Epithelial cell of prostate (primary cell): ENCODE measurements around the gene CCNT2.
"Not testable (repeated sequence)": the region's sequence is repeated elsewhere in the genome, so short reads cannot be mapped to it uniquely, and the experiment has no call there.

Source experiments
- DNase-seq: peaks from one replicate; pipeline ENCODE4 v3.0.0-alpha.2; 2011; ENCODE audit warnings: low read depth, low spot score
- H3K27ac ChIP-seq: fragments of 450-650 bp; 2 replicates; pipeline ENCODE4 v1.5.1; 2017; ENCODE audit warnings: mild to moderate bottlenecking

Gene CCNT2

GRCh38 chr2:134917888-134918525, 615 bp upstream of the CCNT2 start:
- DNase-seq, result peak; percentile 66

DNA sequence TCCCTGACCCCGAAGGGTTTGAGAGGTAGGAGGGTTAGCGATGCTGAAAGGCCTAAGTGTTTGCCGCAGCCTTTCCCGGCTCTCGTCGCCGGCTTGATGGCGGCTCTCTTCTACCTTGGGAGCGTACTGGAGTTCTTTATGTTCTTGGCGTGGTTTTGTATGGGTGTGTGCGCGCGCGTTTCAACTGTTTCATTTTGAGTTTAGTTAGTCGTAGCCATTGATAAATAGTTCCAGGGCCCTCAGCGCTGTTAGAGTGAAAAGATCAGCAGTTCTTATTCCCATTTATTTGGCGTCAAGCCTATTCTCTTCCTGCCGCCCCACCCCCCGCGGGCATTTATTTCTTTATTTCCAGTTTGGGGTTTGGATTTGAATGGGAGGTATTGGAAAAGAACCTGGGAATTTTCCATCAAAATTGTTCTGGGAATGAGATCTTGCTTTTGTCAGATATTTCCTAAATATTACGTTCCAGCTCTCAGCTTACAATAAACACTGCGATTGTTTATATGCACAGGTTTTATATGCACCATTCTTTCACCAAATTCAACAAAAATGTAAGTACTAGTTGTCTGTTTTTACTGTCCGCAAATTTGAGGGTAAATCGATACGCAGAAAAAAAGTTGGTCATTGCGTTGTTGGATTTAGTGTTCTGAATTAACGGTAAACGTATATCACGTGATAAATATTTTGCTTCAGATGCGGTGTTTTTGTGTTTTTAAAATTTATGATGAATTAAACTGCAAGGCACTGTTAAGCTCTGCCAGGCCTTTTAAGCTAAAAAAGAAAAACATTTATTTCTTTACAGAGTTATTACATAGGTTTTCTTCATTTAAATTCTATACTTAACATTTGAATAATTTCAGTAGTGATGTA, 954 bp downstream of the CCNT2 start:
- DNase-seq, result no peak
- peak overlapping the region; percentile 97 for H3K27ac ChIP-seq

More at GRCh38 chr2:134917888-134918525, 615 bp upstream of the CCNT2 start:
- peak overlapping the region; percentile 97 for H3K27ac ChIP-seq

DNA sequence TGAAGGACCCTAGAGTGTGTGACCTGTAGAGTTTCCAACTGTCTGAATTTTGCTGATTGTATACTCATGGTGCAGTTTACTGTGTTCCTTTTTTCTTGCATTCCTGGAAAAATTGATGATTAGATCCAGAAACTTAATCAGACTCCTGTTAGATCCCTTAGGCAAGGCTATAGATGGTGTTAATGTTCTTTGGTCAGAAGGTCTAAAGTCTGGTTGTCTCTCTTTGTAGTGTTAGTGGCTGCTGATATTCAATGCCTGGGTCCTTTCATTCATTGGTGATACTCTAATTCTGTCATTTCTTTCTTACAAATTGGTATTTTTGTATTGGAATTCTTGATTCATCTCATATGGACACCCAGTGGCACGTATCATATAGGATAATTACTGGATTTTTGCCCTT, 6.3 kb downstream of the CCNT2 start:
- DNase-seq, result no peak
- no peak overlapping the region for H3K27ac ChIP-seq

DNA sequence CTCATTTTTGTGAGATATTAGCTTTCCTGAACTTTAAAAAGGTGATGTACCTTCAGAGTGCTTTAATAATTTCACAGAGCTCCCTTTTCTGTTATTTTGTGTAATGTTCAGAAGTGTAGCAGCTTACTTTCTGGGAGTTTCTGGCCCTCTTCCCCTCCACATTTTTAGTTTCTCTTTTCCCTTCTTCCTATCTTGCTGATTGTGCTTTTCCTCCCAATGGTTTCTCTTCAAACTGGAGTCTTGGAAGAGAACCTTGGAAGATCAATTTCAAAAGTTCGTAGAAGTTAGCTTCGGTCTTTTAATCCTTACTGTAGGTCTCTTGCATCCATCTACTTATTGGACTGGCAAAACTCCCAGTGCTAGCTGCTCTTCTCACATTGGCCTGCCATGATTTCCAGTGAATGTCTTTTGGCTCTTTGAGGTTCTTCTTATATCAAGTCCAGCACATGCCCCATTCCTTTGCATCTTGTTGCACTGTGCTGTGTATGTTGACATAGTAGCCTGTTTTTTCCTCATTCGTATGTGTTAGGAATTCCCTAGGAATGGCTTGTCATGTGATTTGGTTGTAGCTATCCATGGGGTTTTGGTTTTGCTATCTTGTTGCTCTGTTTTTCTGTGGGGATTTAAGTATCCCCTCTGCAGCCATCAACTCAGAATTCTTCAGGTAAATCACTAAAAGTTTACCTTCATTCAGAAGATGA, 7.8 kb downstream of the CCNT2 start:
- H3K27ac ChIP-seq, result peak overlapping the region; percentile 34
- no peak for DNase-seq

DNA sequence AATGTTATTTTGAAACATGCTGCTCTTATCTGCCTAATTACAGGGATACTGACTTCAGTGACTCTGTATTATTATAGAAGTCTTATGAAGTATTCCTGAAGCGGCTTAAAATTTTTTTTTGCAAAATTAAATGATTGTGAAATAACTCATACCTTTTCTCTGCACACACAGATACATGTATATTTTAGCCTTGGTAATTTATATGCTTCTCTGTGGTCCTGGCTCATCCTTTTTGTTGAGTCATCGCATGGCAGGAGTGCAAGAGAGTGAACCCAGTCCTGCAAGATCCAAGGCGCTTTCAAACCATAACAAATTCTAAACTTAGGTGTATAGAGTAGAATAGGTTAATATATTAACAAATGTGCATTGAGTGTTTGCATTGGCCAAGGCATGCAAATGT, 8.6 kb downstream of the CCNT2 start:
- peak overlapping the region; percentile 34 for H3K27ac ChIP-seq
- no peak for DNase-seq

- no peak overlapping the region for H3K27ac ChIP-seq
These were observed 14.4 kb downstream of the CCNT2 start for GRCh38 chr2:134932864-134933526.

GRCh38 chr2:134933732-134934131, 15.1 kb downstream of the CCNT2 start:
- no peak overlapping the region for H3K27ac ChIP-seq
- no peak for DNase-seq

More at GRCh38 chr2:134932864-134933526, 14.4 kb downstream of the CCNT2 start:
- DNase-seq, result no peak

- H3K27ac ChIP-seq, result peak overlapping the region; percentile 0
- no peak for DNase-seq
These were observed 15.5 kb downstream of the CCNT2 start for GRCh38 chr2:134934150-134934549.

DNA sequence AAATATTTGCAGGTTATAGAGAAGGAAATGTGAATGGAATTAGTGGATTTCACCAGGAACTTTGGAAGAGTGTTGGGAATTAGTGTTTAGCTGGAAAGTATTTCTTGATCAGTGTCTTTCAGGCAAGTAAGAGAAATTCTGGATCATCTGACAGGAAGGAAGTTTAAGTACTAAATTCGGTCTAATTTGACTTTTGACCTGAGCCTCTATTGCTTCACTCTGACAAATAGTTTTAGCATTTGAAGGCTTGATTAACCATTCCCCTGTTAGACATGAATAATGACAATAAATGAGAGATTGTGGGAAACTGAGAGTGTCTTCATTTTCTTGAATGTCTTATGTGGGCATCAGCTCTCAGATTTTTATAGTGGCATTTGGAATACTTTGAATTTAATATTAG, 16.0 kb downstream of the CCNT2 start:
- peak overlapping the region; percentile 0 for H3K27ac ChIP-seq
- no peak for DNase-seq

DNA sequence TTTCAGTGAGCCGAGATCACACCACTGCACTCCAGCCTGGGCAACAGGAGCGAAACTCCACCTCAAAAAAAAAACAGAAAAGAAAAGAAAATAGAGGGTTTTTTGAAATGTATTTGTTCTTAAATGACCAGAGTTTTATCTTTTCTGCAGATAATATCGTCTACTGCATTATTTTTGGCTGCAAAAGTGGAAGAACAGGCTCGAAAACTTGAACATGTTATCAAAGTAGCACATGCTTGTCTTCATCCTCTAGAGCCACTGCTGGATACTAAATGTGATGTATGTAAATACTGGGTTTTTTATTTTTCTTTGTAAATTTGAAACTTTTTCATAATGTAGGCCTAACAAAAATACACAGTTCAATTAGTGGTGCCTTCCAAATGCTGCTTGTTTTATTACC, 18.1 kb downstream of the CCNT2 start:
- no peak for DNase-seq
- no peak overlapping the region for H3K27ac ChIP-seq

DNA sequence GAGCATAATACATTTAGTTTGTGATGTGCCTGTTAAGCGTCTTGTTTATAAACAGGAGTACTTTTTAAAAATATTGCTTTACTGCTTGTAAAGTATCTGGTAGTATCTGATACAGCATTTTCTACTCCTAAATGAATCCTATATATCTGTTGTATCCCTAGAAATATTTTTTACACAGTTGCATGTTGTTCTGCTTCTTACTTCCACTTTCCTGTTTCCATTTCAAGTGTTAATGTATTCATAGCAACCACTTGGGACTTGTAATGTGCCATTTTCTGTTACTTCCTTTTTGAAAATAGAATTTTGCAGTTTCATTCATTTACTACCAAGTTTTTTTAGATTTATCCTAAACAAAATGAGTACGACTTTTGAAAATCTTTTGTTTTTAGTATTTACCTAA, 24.9 kb downstream of the CCNT2 start:
- DNase-seq, result no peak
- H3K27ac ChIP-seq, result no peak overlapping the region

GRCh38 chr2:134944975-134945374, 26.4 kb downstream of the CCNT2 start:
- H3K27ac ChIP-seq, result no peak overlapping the region

DNA sequence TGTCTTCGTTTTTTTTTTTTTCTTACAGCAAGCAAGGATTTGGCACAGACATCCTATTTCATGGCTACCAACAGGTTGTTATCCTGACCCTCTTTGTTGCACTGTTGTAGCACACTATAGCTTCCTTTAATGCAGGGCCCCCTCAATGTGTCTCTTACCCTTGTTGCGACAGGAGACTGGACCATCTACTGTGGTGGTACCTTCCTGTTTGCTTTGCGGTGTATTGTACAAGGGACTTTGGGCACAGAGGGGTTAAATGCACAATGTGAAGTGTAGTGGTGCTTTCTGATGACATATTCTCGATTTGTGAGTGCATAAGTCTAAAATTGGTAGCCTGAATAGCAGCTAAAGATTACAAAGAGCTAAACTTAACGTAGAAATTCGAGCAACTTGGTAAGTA, 27.5 kb downstream of the CCNT2 start:
- no peak for DNase-seq
- no peak overlapping the region for H3K27ac ChIP-seq

More at GRCh38 chr2:134944975-134945374, 26.4 kb downstream of the CCNT2 start:
- DNase-seq, result no peak

GRCh38 chr2:134949981-134950708, 31.5 kb downstream of the CCNT2 start:
- H3K27ac ChIP-seq, result no peak overlapping the region
- no peak for DNase-seq

DNA sequence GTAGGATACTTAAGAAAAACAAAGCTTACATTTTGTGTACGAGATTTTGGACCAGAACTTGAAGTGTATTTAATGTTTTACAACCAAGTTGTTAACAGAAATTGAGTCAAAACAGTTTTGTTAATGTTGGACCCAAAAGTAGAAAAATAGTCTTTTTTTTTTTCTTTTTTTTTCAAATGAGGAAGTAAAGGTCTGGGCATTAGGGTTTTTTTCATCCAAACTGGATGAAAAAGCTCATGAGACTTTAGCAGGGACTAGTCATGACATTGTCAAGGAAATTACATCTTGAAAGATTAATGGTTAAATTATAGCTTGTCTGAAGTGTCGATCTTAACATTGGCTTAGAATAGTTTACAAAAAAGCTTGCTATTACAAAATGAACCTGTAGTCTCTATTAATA, 32.3 kb downstream of the CCNT2 start:
- no peak overlapping the region for H3K27ac ChIP-seq
- DNase-seq, result no peak

DNA sequence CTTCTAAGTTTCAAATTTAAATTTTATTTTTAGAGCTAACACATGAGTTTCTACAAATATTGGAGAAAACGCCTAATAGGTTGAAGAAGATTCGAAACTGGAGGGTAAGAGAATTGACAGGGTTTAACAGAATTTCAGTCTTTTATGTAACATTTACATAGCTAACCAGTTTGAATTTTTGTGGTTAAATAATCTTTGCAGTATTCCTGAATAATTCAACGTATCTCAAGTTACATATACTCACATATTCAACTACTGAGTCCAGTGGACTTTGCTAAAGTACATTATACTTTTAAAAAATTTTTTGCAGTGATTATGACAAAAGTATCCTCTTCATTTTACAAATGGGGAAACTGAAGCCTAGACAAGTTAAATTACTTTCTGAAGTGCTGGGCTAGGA, 34.0 kb downstream of the CCNT2 start:
- DNase-seq, result no peak
- H3K27ac ChIP-seq, result no peak overlapping the region

- DNase-seq, result no peak
- H3K27ac ChIP-seq, result no peak overlapping the region
These were observed 35.4 kb downstream of the CCNT2 start for GRCh38 chr2:134954065-134954464.

DNA sequence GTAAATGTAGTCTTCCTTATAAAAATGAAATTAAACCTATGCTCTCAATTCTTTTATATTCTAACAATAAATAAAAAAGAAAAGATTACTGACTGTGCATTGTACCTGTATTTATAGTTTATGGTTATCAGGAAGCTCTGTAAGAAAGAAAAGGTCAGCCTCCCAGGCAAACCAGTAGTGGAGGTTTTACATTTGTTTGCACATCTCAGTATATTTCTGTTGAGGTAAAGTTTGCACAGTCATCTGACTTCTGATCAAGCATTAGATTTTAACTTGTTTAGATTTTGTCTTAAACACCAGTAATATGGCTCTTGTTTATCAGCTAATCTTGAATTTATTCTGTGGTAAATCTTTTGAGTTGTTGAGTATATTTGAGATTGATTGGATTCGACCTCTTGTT, 37.1 kb downstream of the CCNT2 start:
- no peak for DNase-seq
- no peak overlapping the region for H3K27ac ChIP-seq

GRCh38 chr2:134957477-134957876, 38.9 kb downstream of the CCNT2 start:
- no peak overlapping the region for H3K27ac ChIP-seq
- no peak for DNase-seq

DNA sequence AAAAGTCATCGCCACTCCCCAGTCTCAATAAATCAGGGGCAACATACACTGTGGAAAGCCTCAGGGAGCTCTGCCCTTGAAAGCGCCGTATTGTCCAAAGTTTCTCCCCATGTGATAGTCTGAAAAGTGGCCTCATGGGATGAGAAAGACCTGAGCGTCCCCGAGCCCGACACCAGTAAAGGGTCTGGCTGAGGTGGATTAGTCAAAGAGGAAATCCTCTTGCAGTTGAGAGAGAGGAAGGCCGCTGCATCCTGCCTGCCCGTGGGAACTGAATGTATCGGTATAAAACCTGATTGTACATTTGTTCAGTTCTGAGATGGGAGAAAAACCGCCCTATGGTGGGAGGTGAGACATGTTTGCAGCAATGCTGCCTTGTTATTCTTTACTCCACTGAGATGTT, 48.5 kb downstream of the CCNT2 start:
- DNase-seq, H3K27ac ChIP-seq: not testable (repeated sequence)
